Cardiac muscle cell (in vitro differentiated cells and primary cell): ENCODE measurements around the gene NOTCH3. TPM values are rescaled to one million over a fixed set of nuclear protein-coding genes. Genes with fewer than 3 reads are reported as not detected.
A peak's percentile ranks its signal among the peaks of the same experiment; 100 is the strongest.

Source experiments
- DNase-seq, 2 donors: peaks; one replicate each; pipeline versions ENCODE4 v3.0.0 to v3.0.0-alpha.2; 2010 to 2017; ENCODE audit warnings: low read depth in 1 of 2, low spot score in 1 of 2
- H3K27ac ChIP-seq: fragments of 200-600 bp; sonication (generic); 2 replicates; pipeline ENCODE4 v1.5.1; 2016
- H3K27me3 ChIP-seq: fragments of 200-600 bp; sonication (generic); 2 replicates; pipeline ENCODE4 v1.6.0; 2016; ENCODE audit warnings: control low read depth
- H3K36me3 ChIP-seq: fragments of 200-600 bp; sonication (generic); 2 replicates; pipeline ENCODE4 v1.5.1; 2016; ENCODE audit warnings: control low read depth
- H3K4me1 ChIP-seq: fragments of 200-600 bp; sonication (generic); 2 replicates; pipeline ENCODE4 v1.8.1; 2017; ENCODE audit warnings: low read depth, mild to moderate bottlenecking, mixed run types
- H3K4me3 ChIP-seq: fragments of 200-600 bp; sonication (generic); 2 replicates; pipeline ENCODE4 v1.5.1; 2016; ENCODE audit warnings: mild to moderate bottlenecking
- H3K9me3 ChIP-seq: fragments of 200-600 bp; sonication (generic); 2 replicates; pipeline ENCODE4 v1.5.1; 2017; ENCODE audit warnings: low read depth, mild to moderate bottlenecking, control low read depth
- CTCF ChIP-seq: IDR thresholded peaks from 2 replicates; pipeline ENCODE4 v1.5.1; 2012; ENCODE audit warnings: low read depth, mild to moderate bottlenecking, low read length
- polyA plus RNA-seq: library from polyadenylated mRNA; unstranded; fragments of >200 nt; fragmentation: Nextera tagmentation; extraction: Ambion mirVana; gene quantifications from 2 replicates; pipeline ENCODE4 v1.2.1, GENCODE V29; 2016
- total RNA-seq: library from RNA; depleted of rRNA; stranded (reverse); fragments of >200 nt; gene quantifications from 2 replicates; pipeline ENCODE4 v1.2.3, GENCODE V29; 2016

Gene NOTCH3
- total and polyA plus RNA-seq, 2 experiments from 2014 or later = 19.9 to 40.4 TPM

- Histone ChIP-seq H3K4me1 (no peaks in the 10 kb centered on the region), H3K4me3 (no peak overlapping the region), H3K9me3 (no peaks in the 10 kb centered on the region), H3K36me3 (peaks cover 19% of the 10 kb centered on the region), H3K27ac (no peak overlapping the region), H3K27me3 (no peaks in the 10 kb centered on the region)
- peak; percentile 23 for TF ChIP-seq CTCF
- peak in 1 of 2 donors; percentile 21 for DNase-seq
Observed at GRCh38 chr19:15173746-15174404, 26.9 kb downstream of the NOTCH3 start.

GRCh38 chr19:15170345-15170744, 30.4 kb downstream of the NOTCH3 start:
- Histone ChIP-seq H3K4me1 (no peaks in the 10 kb centered on the region), H3K36me3 (peaks cover 26% of the 10 kb centered on the region), H3K4me3 (no peak overlapping the region), H3K27me3 (no peaks in the 10 kb centered on the region), H3K9me3 (no peaks in the 10 kb centered on the region), H3K27ac (no peak overlapping the region)
- DNase-seq = no peak
- no peak for TF ChIP-seq CTCF

GRCh38 chr19:15169541-15170285, 31.1 kb downstream of the NOTCH3 start:
- no peak overlapping the region for H3K27ac ChIP-seq
- no peak for TF ChIP-seq CTCF
- no peak overlapping the region for H3K4me3 ChIP-seq
- H3K4me1 ChIP-seq = no peaks in the 10 kb centered on the region
- no peaks in the 10 kb centered on the region for H3K27me3 ChIP-seq
- H3K36me3 ChIP-seq = peaks cover 26% of the 10 kb centered on the region
- no peak for DNase-seq
- H3K9me3 ChIP-seq = no peaks in the 10 kb centered on the region

GRCh38 chr19:15166700-15167099, 34.1 kb downstream of the NOTCH3 start:
- Histone ChIP-seq H3K4me3 (no peak overlapping the region), H3K4me1 (no peaks in the 10 kb centered on the region), H3K27me3 (no peaks in the 10 kb centered on the region), H3K27ac (no peak overlapping the region), H3K9me3 (no peaks in the 10 kb centered on the region), H3K36me3 (peaks cover 37% of the 10 kb centered on the region)
- no peak for DNase-seq
- no peak for TF ChIP-seq CTCF

GRCh38 chr19:15161028-15161984, 39.5 kb downstream of the NOTCH3 start:
- H3K36me3 ChIP-seq = peaks cover 24% of the 10 kb centered on the region
- no peaks in the 10 kb centered on the region for H3K9me3 ChIP-seq
- DNase-seq = no peak
- H3K4me3 ChIP-seq = no peak overlapping the region
- H3K27me3 ChIP-seq = no peaks in the 10 kb centered on the region
- no peak overlapping the region for H3K27ac ChIP-seq
- peak; percentile 36 for TF ChIP-seq CTCF
- no peaks in the 10 kb centered on the region for H3K4me1 ChIP-seq
